ENCODE results near the gene TENM4. TPM values are rescaled to one million over a fixed set of nuclear protein-coding genes. Genes with fewer than 3 reads are reported as not detected.

TENM4 gene
- polyA plus RNA-seq, 3 donors from 2014 or later: not detected

GRCh38 chr11:79068356-79068755 lies 372.5 kb downstream of the TENM4 start:
- Mint-ChIP-seq H3K4me1 (no peaks in the 10 kb centered on the region), H3K27ac (no peak overlapping the region), H3K9me3 (no peaks in the 10 kb centered on the region), H3K27me3 (ENCODE audit: low read depth in 3 of 3) (peaks cover 0 to 4% (median 3%) of the 10 kb centered on the region in 3 donors), H3K4me3 (no peak overlapping the region), H3K36me3 (no peaks in the 10 kb centered on the region)
- no peak for DNase-seq

- no peak overlapping the region for H3K4me3 Mint-ChIP-seq
- H3K9me3 Mint-ChIP-seq: no peaks in the 10 kb centered on the region
- no peak for DNase-seq
- H3K27me3 Mint-ChIP-seq (ENCODE audit: low read depth in 3 of 3): peaks cover 0 to 4% (median 3%) of the 10 kb centered on the region in 3 donors
- H3K4me1 Mint-ChIP-seq: no peaks in the 10 kb centered on the region
- no peak overlapping the region for H3K27ac Mint-ChIP-seq
- H3K36me3 Mint-ChIP-seq: no peaks in the 10 kb centered on the region
Measured at GRCh38 chr11:79067352-79067679, 373.5 kb downstream of the TENM4 start.

- H3K4me1 Mint-ChIP-seq: no peaks in the 10 kb centered on the region
- no peak overlapping the region for H3K27ac Mint-ChIP-seq
- peaks cover 0 to 4% (median 3%) of the 10 kb centered on the region in 3 donors for H3K27me3 Mint-ChIP-seq (ENCODE audit: low read depth in 3 of 3)
- H3K36me3 Mint-ChIP-seq: no peaks in the 10 kb centered on the region
- no peaks in the 10 kb centered on the region for H3K9me3 Mint-ChIP-seq
- no peak overlapping the region for H3K4me3 Mint-ChIP-seq
- no peak for DNase-seq
Measured at GRCh38 chr11:79066456-79067351, 374.1 kb downstream of the TENM4 start.

GRCh38 chr11:79062814-79063762 lies 377.7 kb downstream of the TENM4 start:
- H3K36me3 Mint-ChIP-seq: no peaks in the 10 kb centered on the region
- H3K4me3 Mint-ChIP-seq: no peak overlapping the region
- DNase-seq: no peak
- H3K27me3 Mint-ChIP-seq (ENCODE audit: low read depth in 3 of 3): peaks cover 0 to 4% (median 0%) of the 10 kb centered on the region in 3 donors
- H3K9me3 Mint-ChIP-seq: no peaks in the 10 kb centered on the region
- no peaks in the 10 kb centered on the region for H3K4me1 Mint-ChIP-seq
- H3K27ac Mint-ChIP-seq: no peak overlapping the region

GRCh38 chr11:79060081-79060953 lies 380.5 kb downstream of the TENM4 start:
- no peak overlapping the region for H3K27ac Mint-ChIP-seq
- no peak overlapping the region for H3K4me3 Mint-ChIP-seq
- H3K36me3 Mint-ChIP-seq: no peaks in the 10 kb centered on the region

GRCh38 chr11:79059141-79059540 lies 381.7 kb downstream of the TENM4 start:
- Mint-ChIP-seq H3K36me3 (no peaks in the 10 kb centered on the region), H3K27me3 (ENCODE audit: low read depth in 3 of 3) (peaks cover 2 to 3% (median 3%) of the 10 kb centered on the region in 3 donors), H3K4me3 (no peak overlapping the region), H3K9me3 (peaks cover 0 to 2% (median 0%) of the 10 kb centered on the region in 6 donors), H3K4me1 (no peaks in the 10 kb centered on the region), H3K27ac (no peak overlapping the region)
- no peak for DNase-seq

More at GRCh38 chr11:79060081-79060953, 380.5 kb downstream of the TENM4 start:
- Mint-ChIP-seq H3K27me3 (ENCODE audit: low read depth in 3 of 3) (peaks cover 2 to 3% (median 3%) of the 10 kb centered on the region in 3 donors), H3K4me1 (no peaks in the 10 kb centered on the region), H3K9me3 (peaks cover 0 to 2% (median 0%) of the 10 kb centered on the region in 6 donors)
- DNase-seq: no peak

- DNase-seq: no peak
- H3K4me3 Mint-ChIP-seq: no peak overlapping the region
- H3K4me1 Mint-ChIP-seq: no peaks in the 10 kb centered on the region
- no peaks in the 10 kb centered on the region for H3K36me3 Mint-ChIP-seq
- peaks cover 2 to 3% (median 3%) of the 10 kb centered on the region in 3 donors for H3K27me3 Mint-ChIP-seq (ENCODE audit: low read depth in 3 of 3)
- peaks cover 0 to 2% (median 0%) of the 10 kb centered on the region in 6 donors for H3K9me3 Mint-ChIP-seq
- no peak overlapping the region for H3K27ac Mint-ChIP-seq
Measured at GRCh38 chr11:79055856-79056631, 384.8 kb downstream of the TENM4 start.

- peaks cover 2 to 3% (median 3%) of the 10 kb centered on the region in 3 donors for H3K27me3 Mint-ChIP-seq (ENCODE audit: low read depth in 3 of 3)
- H3K9me3 Mint-ChIP-seq: peaks cover 0 to 2% (median 0%) of the 10 kb centered on the region in 6 donors
- H3K27ac Mint-ChIP-seq: no peak overlapping the region
- no peaks in the 10 kb centered on the region for H3K4me1 Mint-ChIP-seq
- H3K36me3 Mint-ChIP-seq: no peaks in the 10 kb centered on the region
- H3K4me3 Mint-ChIP-seq: no peak overlapping the region
- no peak for DNase-seq
Measured at GRCh38 chr11:79054636-79055035, 386.2 kb downstream of the TENM4 start.

- no peak for DNase-seq
- H3K27ac Mint-ChIP-seq: no peak overlapping the region
- no peak overlapping the region for H3K4me3 Mint-ChIP-seq
- peaks cover 3 to 5% (median 3%) of the 10 kb centered on the region in 3 donors for H3K27me3 Mint-ChIP-seq (ENCODE audit: low read depth in 3 of 3)
- peaks cover 0 to 2% (median 0%) of the 10 kb centered on the region in 6 donors for H3K9me3 Mint-ChIP-seq
- no peaks in the 10 kb centered on the region for H3K36me3 Mint-ChIP-seq
- H3K4me1 Mint-ChIP-seq: no peaks in the 10 kb centered on the region
Measured at GRCh38 chr11:79052544-79052943, 388.3 kb downstream of the TENM4 start.

GRCh38 chr11:79050786-79051185 lies 390.0 kb downstream of the TENM4 start:
- Mint-ChIP-seq H3K4me3 (no peak overlapping the region), H3K27me3 (ENCODE audit: low read depth in 3 of 3) (peaks cover 0 to 5% (median 2%) of the 10 kb centered on the region in 3 donors), H3K27ac (no peak overlapping the region), H3K4me1 (no peaks in the 10 kb centered on the region), H3K36me3 (no peaks in the 10 kb centered on the region), H3K9me3 (no peaks in the 10 kb centered on the region)
- no peak for DNase-seq

GRCh38 chr11:79049741-79050179 lies 391.1 kb downstream of the TENM4 start:
- Mint-ChIP-seq H3K4me3 (no peak overlapping the region), H3K4me1 (no peaks in the 10 kb centered on the region), H3K36me3 (no peaks in the 10 kb centered on the region), H3K27me3 (ENCODE audit: low read depth in 3 of 3) (peaks cover 0 to 5% (median under 1%) of the 10 kb centered on the region in 3 donors), H3K9me3 (no peaks in the 10 kb centered on the region), H3K27ac (no peak overlapping the region)
- DNase-seq: no peak

GRCh38 chr11:79047980-79048379 lies 392.9 kb downstream of the TENM4 start:
- no peak overlapping the region for H3K4me3 Mint-ChIP-seq
- H3K36me3 Mint-ChIP-seq: no peaks in the 10 kb centered on the region
- H3K27me3 Mint-ChIP-seq (ENCODE audit: low read depth in 3 of 3): peaks cover 0 to 4% (median 3%) of the 10 kb centered on the region in 3 donors
- no peaks in the 10 kb centered on the region for H3K4me1 Mint-ChIP-seq
- H3K27ac Mint-ChIP-seq: no peak overlapping the region
- H3K9me3 Mint-ChIP-seq: no peaks in the 10 kb centered on the region
- no peak for DNase-seq

Measured in immature natural killer cell (primary cell).